Right atrium auricular region (tissue), 2 donors: Measurements from ENCODE around the gene TERT. TPM values are rescaled to one million over a fixed set of nuclear protein-coding genes. Genes with fewer than 3 reads are reported as not detected.

Experiments
- DNase-seq: peaks from one replicate; pipeline ENCODE4 v3.0.0-alpha.2; 2019; ENCODE audit warnings: low spot score
- H3K27ac ChIP-seq, 2 donors: fragments of 200-600 bp; sonication (generic); 1 replicate in 1 of 2; 2 replicates in 1 of 2; pipeline ENCODE4 v1.5.1; 2016 to 2019
- H3K27me3 ChIP-seq, 2 donors: fragments of 200-600 bp; sonication (generic); one replicate each; pipeline versions ENCODE4 v1.5.1 to v1.6.0; 2017 to 2019
- H3K36me3 ChIP-seq: fragments of 200-600 bp; sonication (generic); one replicate; pipeline ENCODE4 v1.5.1; 2016
- H3K4me1 ChIP-seq, 2 donors: fragments of 200-600 bp; sonication (generic); one replicate each; pipeline versions ENCODE4 v1.5.1 to v1.6.0; 2017 to 2019
- H3K4me3 ChIP-seq, 2 donors: fragments of 200-600 bp; sonication (generic); 1 replicate in 1 of 2; 2 replicates in 1 of 2; pipeline ENCODE4 v1.5.1; 2017 to 2019; ENCODE audit warnings: mild to moderate bottlenecking in 1 of 2, moderate library complexity in 1 of 2
- H3K9me3 ChIP-seq, 2 donors: fragments of 200-600 bp; sonication (generic); one replicate each; pipeline ENCODE4 v1.5.1; 2019
- CTCF ChIP-seq, 2 donors: fragments of 200-600 bp; sonication (generic); IDR thresholded peaks; one replicate each; pipeline ENCODE4 v1.5.1; 2019; ENCODE audit warnings: antibody characterized with exemption in 2 of 2
- total RNA-seq, 2 donors: library from RNA; depleted of rRNA; stranded (reverse); fragments of >200 nt; gene quantifications; one replicate each; pipeline ENCODE4 v1.1.0, GENCODE V29; 2016

The TERT gene
- total RNA-seq, 2 donors from 2014 or later, result not detected

- H3K27ac ChIP-seq, result no peak overlapping the region
- H3K36me3 ChIP-seq, result no peaks in the 10 kb centered on the region
- TF ChIP-seq CTCF (IDR thresholded peaks at IDR 0.05), result no peak
- no peaks in the 10 kb centered on the region for H3K27me3 ChIP-seq
- no peaks in the 10 kb centered on the region for H3K4me1 ChIP-seq
- H3K4me3 ChIP-seq, result no peak overlapping the region
- H3K9me3 ChIP-seq, result peaks cover 0 to 4% of the 10 kb centered on the region in 2 donors
- DNase-seq, result no peak
These were observed 82.6 kb downstream of the TERT start for GRCh38 chr5:1212271-1212670.

GRCh38 chr5:1211701-1212100, 83.2 kb downstream of the TERT start:
- no peaks in the 10 kb centered on the region for H3K36me3 ChIP-seq
- TF ChIP-seq CTCF (IDR thresholded peaks at IDR 0.05), result no peak
- H3K27ac ChIP-seq, result no peak overlapping the region
- H3K4me3 ChIP-seq, result no peak overlapping the region
- DNase-seq, result no peak
- peaks cover 0 to 4% of the 10 kb centered on the region in 2 donors for H3K9me3 ChIP-seq
- H3K4me1 ChIP-seq, result no peaks in the 10 kb centered on the region
- no peaks in the 10 kb centered on the region for H3K27me3 ChIP-seq

GRCh38 chr5:1210832-1211251, 84.0 kb downstream of the TERT start:
- H3K27ac ChIP-seq, result no peak overlapping the region
- no peak for DNase-seq
- H3K27me3 ChIP-seq, result no peaks in the 10 kb centered on the region

GRCh38 chr5:1209896-1210776, 84.7 kb downstream of the TERT start:
- no peaks in the 10 kb centered on the region for H3K9me3 ChIP-seq
- H3K36me3 ChIP-seq, result no peaks in the 10 kb centered on the region
- no peak for TF ChIP-seq CTCF (IDR thresholded peaks at IDR 0.05)
- DNase-seq, result no peak
- H3K4me3 ChIP-seq, result no peak overlapping the region
- no peak overlapping the region for H3K27ac ChIP-seq
- H3K4me1 ChIP-seq, result no peaks in the 10 kb centered on the region
- no peaks in the 10 kb centered on the region for H3K27me3 ChIP-seq

More at GRCh38 chr5:1210832-1211251, 84.0 kb downstream of the TERT start:
- Histone ChIP-seq H3K9me3 (peaks cover 0 to 4% of the 10 kb centered on the region in 2 donors), H3K4me1 (no peaks in the 10 kb centered on the region), H3K4me3 (no peak overlapping the region), H3K36me3 (no peaks in the 10 kb centered on the region)
- TF ChIP-seq CTCF (IDR thresholded peaks at IDR 0.05), result no peak

- DNase-seq, result no peak
- Histone ChIP-seq H3K9me3 (no peaks in the 10 kb centered on the region), H3K27me3 (no peaks in the 10 kb centered on the region), H3K27ac (no peak overlapping the region), H3K4me3 (no peak overlapping the region), H3K36me3 (no peaks in the 10 kb centered on the region), H3K4me1 (no peaks in the 10 kb centered on the region)
- TF ChIP-seq CTCF (IDR thresholded peaks at IDR 0.05), result no peak
These were observed 85.4 kb downstream of the TERT start for GRCh38 chr5:1209489-1209852.
